Stomach smooth muscle (tissue), 2 donors: ENCODE data around the gene ALG10.
"Not testable (repeated sequence)": the region's sequence is repeated elsewhere in the genome, so short reads cannot be mapped to it uniquely, and the experiment has no call there.

ENCODE experiments used
- H3K27ac ChIP-seq: one replicate; pipeline ENCODE4 v1.7.0; 2013; ENCODE audit warnings: mild to moderate bottlenecking, low read length, inconsistent platforms
- H3K27me3 ChIP-seq, 2 donors: one replicate each; pipeline ENCODE4 v1.7.0; 2013; ENCODE audit warnings: low read length in 2 of 2; ENCODE audit not compliant: insufficient read depth in 2 of 2, control insufficient read depth in 1 of 2
- H3K36me3 ChIP-seq, 2 donors: one replicate each; pipeline ENCODE4 v1.7.0; 2013; ENCODE audit warnings: low read length in 2 of 2; ENCODE audit not compliant: control insufficient read depth in 2 of 2, insufficient read depth in 2 of 2
- H3K4me1 ChIP-seq: one replicate; pipeline ENCODE4 v1.7.0; 2013; ENCODE audit warnings: low read length; ENCODE audit not compliant: control insufficient read depth, insufficient read depth
- H3K4me3 ChIP-seq, 2 donors: one replicate each; pipeline ENCODE4 v1.7.0; 2013; ENCODE audit warnings: low read length in 2 of 2
- H3K9ac ChIP-seq, 2 donors: one replicate each; pipeline ENCODE4 v1.7.0; 2013; ENCODE audit warnings: low read length in 2 of 2, mild to moderate bottlenecking in 1 of 2
- H3K9me3 ChIP-seq, 2 donors: one replicate each; pipeline ENCODE4 v1.7.0; 2013; ENCODE audit warnings: low read length in 2 of 2; ENCODE audit not compliant: control insufficient read depth in 2 of 2
- donor health status: healthy.
- donor health status: Pancreatic carcinoma.

The ALG10 gene

GRCh38 chr12:34030591-34030990 lies 8.3 kb downstream of the ALG10 start:
- H3K4me1 ChIP-seq = no peaks in the 10 kb centered on the region
- H3K36me3 ChIP-seq = no peaks in the 10 kb centered on the region
- H3K9ac ChIP-seq = no peak overlapping the region
- no peaks in the 10 kb centered on the region for H3K27me3 ChIP-seq
- H3K9me3 ChIP-seq = no peaks in the 10 kb centered on the region
- H3K4me3 ChIP-seq = no peak overlapping the region
- no peak overlapping the region for H3K27ac ChIP-seq

- H3K4me3 ChIP-seq = no peak overlapping the region
- no peaks in the 10 kb centered on the region for H3K36me3 ChIP-seq
Observed at GRCh38 chr12:34033628-34034296, 11.5 kb downstream of the ALG10 start.

GRCh38 chr12:34038357-34038756 lies 16.1 kb downstream of the ALG10 start:
- H3K4me3 ChIP-seq, H3K27ac ChIP-seq, H3K36me3 ChIP-seq, H3K27me3 ChIP-seq, H3K9me3 ChIP-seq, H3K4me1 ChIP-seq, H3K9ac ChIP-seq: not testable (repeated sequence)

More at GRCh38 chr12:34033628-34034296, 11.5 kb downstream of the ALG10 start:
- no peaks in the 10 kb centered on the region for H3K9me3 ChIP-seq
- no peak overlapping the region for H3K27ac ChIP-seq
- H3K9ac ChIP-seq = no peak overlapping the region
- H3K4me1 ChIP-seq = no peaks in the 10 kb centered on the region
- no peaks in the 10 kb centered on the region for H3K27me3 ChIP-seq

GRCh38 chr12:34046570-34046969 lies 24.3 kb downstream of the ALG10 start:
- H3K9ac ChIP-seq = no peak overlapping the region
- H3K27me3 ChIP-seq = no peaks in the 10 kb centered on the region
- H3K27ac ChIP-seq = no peak overlapping the region
- H3K36me3 ChIP-seq = no peaks in the 10 kb centered on the region
- H3K4me3 ChIP-seq = no peak overlapping the region
- peaks cover 0 to 3% of the 10 kb centered on the region in 2 donors for H3K9me3 ChIP-seq
- H3K4me1 ChIP-seq = no peaks in the 10 kb centered on the region

GRCh38 chr12:34047855-34048254 lies 25.6 kb downstream of the ALG10 start:
- H3K9ac ChIP-seq, H3K9me3 ChIP-seq, H3K4me3 ChIP-seq, H3K4me1 ChIP-seq, H3K27me3 ChIP-seq, H3K36me3 ChIP-seq, H3K27ac ChIP-seq: not testable (repeated sequence)

GRCh38 chr12:34048714-34049113 lies 26.4 kb downstream of the ALG10 start:
- H3K4me3 ChIP-seq = no peak overlapping the region
- H3K27ac ChIP-seq = no peak overlapping the region
- no peaks in the 10 kb centered on the region for H3K36me3 ChIP-seq
- peaks cover 0 to 3% of the 10 kb centered on the region in 2 donors for H3K9me3 ChIP-seq
- no peaks in the 10 kb centered on the region for H3K4me1 ChIP-seq
- no peak overlapping the region for H3K9ac ChIP-seq
- no peaks in the 10 kb centered on the region for H3K27me3 ChIP-seq

GRCh38 chr12:34051486-34051885 lies 29.2 kb downstream of the ALG10 start:
- Histone ChIP-seq H3K36me3 (no peaks in the 10 kb centered on the region), H3K27me3 (no peaks in the 10 kb centered on the region), H3K9ac (no peak overlapping the region), H3K9me3 (peaks cover 0 to 3% of the 10 kb centered on the region in 2 donors), H3K4me1 (no peaks in the 10 kb centered on the region), H3K4me3 (no peak overlapping the region), H3K27ac (no peak overlapping the region)

- no peak overlapping the region for H3K4me3 ChIP-seq
- no peaks in the 10 kb centered on the region for H3K27me3 ChIP-seq
- H3K27ac ChIP-seq = no peak overlapping the region
- no peaks in the 10 kb centered on the region for H3K36me3 ChIP-seq
- no peak overlapping the region for H3K9ac ChIP-seq
- no peaks in the 10 kb centered on the region for H3K4me1 ChIP-seq
- no peaks in the 10 kb centered on the region for H3K9me3 ChIP-seq
Observed at GRCh38 chr12:34054938-34055337, 32.6 kb downstream of the ALG10 start.
